H1 (cell line): Measurements from ENCODE around the gene MARCOL. TPM values are rescaled to one million over a fixed set of nuclear protein-coding genes. Genes with fewer than 3 reads are reported as not detected.

Experiments used
- CBX8 ChIP-seq: fragments of 300-800, 300-1000 bp; sonication (generic); IDR thresholded peaks from 2 replicates; pipeline ENCODE4 v1.7.1; 2016; ENCODE audit warnings: low read depth, low read length, borderline replicate concordance
- YY1 ChIP-seq: IDR thresholded peaks from 2 replicates; pipeline ENCODE4 v1.6.1; 2011; ENCODE audit warnings: low read depth, mild to moderate bottlenecking, low read length
- polyA plus RNA-seq, 7 experiments: library from polyadenylated mRNA; depleted of rRNA in 3 of 7; stranded (reverse) in 5 of 7; unstranded in 2 of 7; fragments of >200 nt in 5 of 7; fragments of 200-250 nt in 2 of 7; gene quantifications; 1 replicate in 5 of 7; 2 replicates in 1 of 7; 4 replicates in 1 of 7; pipeline versions ENCODE4 v1.2.1 to v1.2.3, GENCODE V29; 2011 to 2013; ENCODE audit warnings: missing spikeins in 2 of 7, mixed read lengths in 2 of 7
- total RNA-seq: library from RNA; stranded (reverse); fragmentation: NEBNext Ultra II Directional; extraction: Animal tissue kit (Norgen Biotek cat#: 25700); gene quantifications from 2 replicates; pipeline ENCODE4 v1.2.1, GENCODE V29; 2021
- TF ChIP-seq, protein P1 (sequence below): IDR thresholded peaks from 2 replicates; pipeline ENCODE4 v1.6.1; 2012; ENCODE audit warnings: inconsistent platforms

MARCOL gene
- total and polyA plus RNA-seq, 2 of the 8 experiments (the other 6 are each of a cell fraction or from before 2014, with no cell fraction given) = not detected

DNA sequence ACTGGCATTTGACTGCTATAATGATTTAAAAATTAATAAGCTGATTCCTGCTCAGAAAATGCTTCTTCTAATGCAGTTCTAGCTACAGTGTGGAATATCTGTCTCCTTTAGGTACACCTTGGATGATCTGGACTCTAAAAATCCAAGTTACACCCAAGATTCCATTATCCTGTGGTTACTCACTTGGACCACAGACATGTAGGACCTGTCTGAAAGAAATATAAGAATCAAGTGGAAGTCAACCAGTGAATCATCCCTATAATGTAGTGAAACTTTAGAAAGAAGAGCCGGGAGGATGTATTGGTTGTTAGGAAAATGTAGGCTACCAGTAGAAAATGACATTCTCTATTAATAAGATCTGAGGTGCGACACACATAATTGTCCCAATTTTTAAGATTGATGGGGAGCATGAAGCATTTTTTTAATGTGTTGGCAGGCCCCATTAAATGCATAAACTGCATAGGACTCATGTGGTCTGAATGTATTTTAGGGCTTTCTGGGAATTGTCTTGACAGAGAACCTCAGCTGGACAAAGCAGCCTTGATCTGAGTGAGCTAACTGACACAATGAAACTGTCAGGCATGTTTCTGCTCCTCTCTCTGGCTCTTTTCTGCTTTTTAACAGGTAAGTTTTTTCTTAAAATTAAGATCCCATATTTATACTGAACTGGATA, 35.7 kb upstream of the MARCOL start, which contains the start of gene SPINK6 (continued):
- TF ChIP-seq CBX8 (no peak), YY1 (no peak)
- TF ChIP-seq, protein P1, sequence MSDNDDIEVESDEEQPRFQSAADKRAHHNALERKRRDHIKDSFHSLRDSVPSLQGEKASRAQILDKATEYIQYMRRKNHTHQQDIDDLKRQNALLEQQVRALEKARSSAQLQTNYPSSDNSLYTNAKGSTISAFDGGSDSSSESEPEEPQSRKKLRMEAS = no peak
